BLaER1 treated with 17β-estradiol and CSF1 and Interleukin-3, amounts not matched to agents 10 nM and 100 nM (cell line): ENCODE results near the gene CRISPLD2.

ENCODE experiments used
- H3K27ac ChIP-seq, 11 experiments: shearing (Covaris generic); formaldehyde crosslinking; 2 replicates each; pipeline ENCODE4 v1.8.1; 2022
- H3K27me3 ChIP-seq, 11 experiments: shearing (Covaris generic); formaldehyde crosslinking; 2 replicates each; pipeline ENCODE4 v1.8.1; 2022
- H3K36me3 ChIP-seq, 11 experiments: shearing (Covaris generic); formaldehyde crosslinking; 2 replicates each; pipeline ENCODE4 v1.8.1; 2022
- H3K4me1 ChIP-seq, 10 experiments: shearing (Covaris generic); formaldehyde crosslinking; 2 replicates each; pipeline ENCODE4 v1.8.1; 2022
- H3K4me2 ChIP-seq, 11 experiments: shearing (Covaris generic); formaldehyde crosslinking; 2 replicates each; pipeline ENCODE4 v1.8.1; 2022
- H3K4me3 ChIP-seq, 10 experiments: shearing (Covaris generic); formaldehyde crosslinking; 2 replicates each; pipeline ENCODE4 v1.8.1; 2022
- H3K9ac ChIP-seq, 11 experiments: shearing (Covaris generic); formaldehyde crosslinking; 2 replicates each; pipeline ENCODE4 v1.8.1; 2022
- H3K9me3 ChIP-seq, 11 experiments: shearing (Covaris generic); formaldehyde crosslinking; replicated peaks in 1 of 11; 2 replicates each; pipeline ENCODE4 v1.8.1; 2022
- H4K20me1 ChIP-seq, 11 experiments: shearing (Covaris generic); formaldehyde crosslinking; 2 replicates each; pipeline ENCODE4 v1.8.1; 2022
- Cebpa-rat ChIP-seq, 11 experiments: shearing (Covaris generic); IDR thresholded peaks; 2 replicates each; pipeline ENCODE4 v1.8.1; 2022

Gene CRISPLD2

GRCh38 chr16:84806256-84806889 lies 13.4 kb upstream of the CRISPLD2 start:
- Histone ChIP-seq H3K4me2 (peak overlapping the region; percentile 67 to 95 (median 89)), H3K27me3 (no peaks in the 10 kb centered on the region), H3K36me3 (no peaks in the 10 kb centered on the region), H4K20me1 (no peaks in the 10 kb centered on the region), H3K27ac (peak overlapping the region in 10 of 11 experiments; percentile 32 to 92 (median 74); a peak in 18 of 22 replicates), H3K4me1 (peaks cover 31 to 74% (median 63%) of the 10 kb centered on the region in 10 experiments), H3K9me3 (peaks cover 0 to under 1% (median 0%) of the 10 kb centered on the region in 11 experiments; a peak in 1 of 22 replicates), H3K9ac (peak overlapping the region in 9 of 11 experiments; percentile 21 to 61 (median 47); a peak in 15 of 22 replicates), H3K4me3 (peak overlapping the region in 2 of 10 experiments; percentile 1 to 13; a peak in 5 of 20 replicates)
- TF ChIP-seq Cebpa-rat (IDR thresholded peaks at IDR 0.05), result no peak

GRCh38 chr16:84806890-84807258 lies 12.9 kb upstream of the CRISPLD2 start:
- peak overlapping the region in 9 of 11 experiments; percentile 51 to 92 (median 78); a peak in 17 of 22 replicates for H3K27ac ChIP-seq
- no peaks in the 10 kb centered on the region for H4K20me1 ChIP-seq
- no peak for TF ChIP-seq Cebpa-rat (IDR thresholded peaks at IDR 0.05)
- H3K4me3 ChIP-seq, result peak overlapping the region in 2 of 10 experiments; percentile 1 to 13; a peak in 3 of 20 replicates
- peak overlapping the region; percentile 67 to 95 (median 89); a peak in 21 of 22 replicates for H3K4me2 ChIP-seq
- peaks cover 0 to 3% (median 0%) of the 10 kb centered on the region in 11 experiments; a peak in 2 of 22 replicates for H3K9me3 ChIP-seq
- peaks cover 36 to 79% (median 68%) of the 10 kb centered on the region in 10 experiments for H3K4me1 ChIP-seq
- H3K9ac ChIP-seq, result peak overlapping the region in 9 of 11 experiments; percentile 2 to 61 (median 44); a peak in 11 of 22 replicates
- no peaks in the 10 kb centered on the region for H3K27me3 ChIP-seq
- no peaks in the 10 kb centered on the region for H3K36me3 ChIP-seq

GRCh38 chr16:84807776-84808175 lies 12.0 kb upstream of the CRISPLD2 start:
- Histone ChIP-seq H3K4me1 (peaks cover 45 to 88% (median 77%) of the 10 kb centered on the region in 10 experiments), H4K20me1 (no peaks in the 10 kb centered on the region), H3K4me2 (peak overlapping the region in 8 of 11 experiments; percentile 87 to 95 (median 90); a peak in 13 of 22 replicates), H3K4me3 (no peak overlapping the region), H3K27me3 (no peaks in the 10 kb centered on the region), H3K27ac (peak overlapping the region in 8 of 11 experiments; percentile 49 to 92 (median 78); a peak in 13 of 22 replicates), H3K9me3 (peaks cover 0 to 3% (median 0%) of the 10 kb centered on the region in 11 experiments; a peak in 2 of 22 replicates), H3K36me3 (no peaks in the 10 kb centered on the region), H3K9ac (no peak overlapping the region)
- TF ChIP-seq Cebpa-rat (IDR thresholded peaks at IDR 0.05), result no peak

GRCh38 chr16:84808826-84809225 lies 11.0 kb upstream of the CRISPLD2 start:
- no peaks in the 10 kb centered on the region for H3K27me3 ChIP-seq
- H3K36me3 ChIP-seq, result no peaks in the 10 kb centered on the region
- no peak for TF ChIP-seq Cebpa-rat (IDR thresholded peaks at IDR 0.05)
- peaks cover 56 to 98% (median 88%) of the 10 kb centered on the region in 10 experiments for H3K4me1 ChIP-seq
- peak overlapping the region in 9 of 11 experiments; percentile 87 to 98 (median 90); a peak in 16 of 22 replicates for H3K4me2 ChIP-seq
- H3K9ac ChIP-seq, result peak overlapping the region in 2 of 11 experiments; percentile 2 to 16; a peak in 3 of 22 replicates
- H3K9me3 ChIP-seq, result peaks cover 0 to 5% (median 0%) of the 10 kb centered on the region in 11 experiments; a peak in 5 of 22 replicates
- peak overlapping the region in 9 of 11 experiments; percentile 31 to 92 (median 79); a peak in 17 of 22 replicates for H3K27ac ChIP-seq
- no peaks in the 10 kb centered on the region for H4K20me1 ChIP-seq
- H3K4me3 ChIP-seq, result peak overlapping the region in 1 of 10 experiments; percentile 13; a peak in 1 of 20 replicates

- H3K4me1 ChIP-seq, result peaks cover 57 to 100% (median 95%) of the 10 kb centered on the region in 10 experiments
- peak overlapping the region in 10 of 11 experiments; percentile 48 to 97 (median 91); a peak in 19 of 22 replicates for H3K27ac ChIP-seq
- no peaks in the 10 kb centered on the region for H3K27me3 ChIP-seq
- H3K36me3 ChIP-seq, result no peaks in the 10 kb centered on the region
- no peaks in the 10 kb centered on the region for H4K20me1 ChIP-seq
- H3K4me3 ChIP-seq, result peak overlapping the region in 7 of 10 experiments; percentile 3 to 55 (median 27); a peak in 9 of 20 replicates
- peaks cover 0 to 7% (median 0%) of the 10 kb centered on the region in 11 experiments; a peak in 5 of 22 replicates for H3K9me3 ChIP-seq
- TF ChIP-seq Cebpa-rat (IDR thresholded peaks at IDR 0.05), result peak in 9 of 11 experiments; percentile 84 to 99 (median 96); a peak in 17 of 22 replicates
- H3K9ac ChIP-seq, result peak overlapping the region in 9 of 11 experiments; percentile 62 to 83 (median 76); a peak in 18 of 22 replicates
- H3K4me2 ChIP-seq, result peak overlapping the region; percentile 75 to 98 (median 89)
These were observed 9.1 kb upstream of the CRISPLD2 start for GRCh38 chr16:84810518-84811273.

GRCh38 chr16:84811529-84811928 lies 8.3 kb upstream of the CRISPLD2 start:
- peaks cover 48 to 100% (median 87%) of the 10 kb centered on the region in 10 experiments for H3K4me1 ChIP-seq
- H3K4me3 ChIP-seq, result peak overlapping the region in 3 of 10 experiments; percentile 22 to 55 (median 27); a peak in 5 of 20 replicates
- peak overlapping the region in 9 of 11 experiments; percentile 78 to 97 (median 92); a peak in 19 of 22 replicates for H3K27ac ChIP-seq
- TF ChIP-seq Cebpa-rat (IDR thresholded peaks at IDR 0.05), result no peak
- peaks cover 0 to 7% (median 0%) of the 10 kb centered on the region in 11 experiments; a peak in 5 of 22 replicates for H3K9me3 ChIP-seq
- H4K20me1 ChIP-seq, result no peaks in the 10 kb centered on the region
- H3K27me3 ChIP-seq, result no peaks in the 10 kb centered on the region
- H3K4me2 ChIP-seq, result peak overlapping the region; percentile 75 to 98 (median 89)
- peak overlapping the region in 9 of 11 experiments; percentile 53 to 77 (median 71); a peak in 15 of 22 replicates for H3K9ac ChIP-seq
- H3K36me3 ChIP-seq, result no peaks in the 10 kb centered on the region

- H3K4me2 ChIP-seq, result peak overlapping the region in 10 of 11 experiments; percentile 75 to 98 (median 90); a peak in 20 of 22 replicates
- no peak for TF ChIP-seq Cebpa-rat (IDR thresholded peaks at IDR 0.05)
- H4K20me1 ChIP-seq, result no peaks in the 10 kb centered on the region
- H3K27me3 ChIP-seq, result no peaks in the 10 kb centered on the region
- H3K4me3 ChIP-seq, result no peak overlapping the region
- H3K9me3 ChIP-seq, result peaks cover 0 to 7% (median 0%) of the 10 kb centered on the region in 11 experiments; a peak in 5 of 22 replicates
- H3K36me3 ChIP-seq, result no peaks in the 10 kb centered on the region
- H3K4me1 ChIP-seq, result peaks cover 32 to 94% (median 70%) of the 10 kb centered on the region in 10 experiments
- H3K27ac ChIP-seq, result peak overlapping the region in 9 of 11 experiments; percentile 78 to 97 (median 92); a peak in 17 of 22 replicates
- peak overlapping the region in 7 of 11 experiments; percentile 53 to 77 (median 71); a peak in 6 of 22 replicates for H3K9ac ChIP-seq
These were observed 6.4 kb upstream of the CRISPLD2 start for GRCh38 chr16:84813141-84813934.
